ENCODE results near the gene ITPK1.
"Not testable (repeated sequence)": the region's sequence is repeated elsewhere in the genome, so short reads cannot be mapped to it uniquely, and the experiment has no call there.

The ITPK1 gene

GRCh38 chr14:93115821-93116675 is at the start of gene ITPK1:
ITPK1 (minus strand) TSS chr14:93115925; CDS start chr14:93115163, 762 bp downstream.
- peak; percentile 48 for DNase-seq (ENCODE audit: low spot score)

GRCh38 chr14:93163564-93163963 is 47.8 kb upstream of the ITPK1 start:
- DNase-seq (ENCODE audit: low spot score) = no peak

GRCh38 chr14:93161411-93161940 is 45.8 kb upstream of the ITPK1 start:
- DNase-seq (ENCODE audit: low spot score) = no peak

- DNase-seq (ENCODE audit: low spot score) = no peak
Measured at GRCh38 chr14:93160353-93160801, 44.7 kb upstream of the ITPK1 start.

- not testable (repeated sequence) for DNase-seq (ENCODE audit: low spot score)
Measured at GRCh38 chr14:93159625-93160352, 44.1 kb upstream of the ITPK1 start.

GRCh38 chr14:93158349-93158748 is 42.6 kb upstream of the ITPK1 start:
- DNase-seq (ENCODE audit: low spot score) = not testable (repeated sequence)

GRCh38 chr14:93156693-93157369 is 41.1 kb upstream of the ITPK1 start:
- no peak for DNase-seq (ENCODE audit: low spot score)

GRCh38 chr14:93155667-93156066 is 39.9 kb upstream of the ITPK1 start:
- DNase-seq (ENCODE audit: low spot score) = no peak

GRCh38 chr14:93153121-93153520 is 37.4 kb upstream of the ITPK1 start:
- no peak for DNase-seq (ENCODE audit: low spot score)

GRCh38 chr14:93150227-93151208 is 34.8 kb upstream of the ITPK1 start:
- DNase-seq (ENCODE audit: low spot score) = peak; percentile 34

- DNase-seq (ENCODE audit: low spot score) = no peak
Measured at GRCh38 chr14:93148979-93149378, 33.3 kb upstream of the ITPK1 start.

- no peak for DNase-seq (ENCODE audit: low spot score)
Measured at GRCh38 chr14:93146119-93146518, 30.4 kb upstream of the ITPK1 start.

- no peak for DNase-seq (ENCODE audit: low spot score)
Measured at GRCh38 chr14:93142854-93143652, 27.3 kb upstream of the ITPK1 start.

- no peak for DNase-seq (ENCODE audit: low spot score)
Measured at GRCh38 chr14:93137864-93138263, 22.1 kb upstream of the ITPK1 start.

GRCh38 chr14:93136508-93136907 is 20.8 kb upstream of the ITPK1 start:
- not testable (repeated sequence) for DNase-seq (ENCODE audit: low spot score)

- DNase-seq (ENCODE audit: low spot score) = no peak
Measured at GRCh38 chr14:93136009-93136408, 20.3 kb upstream of the ITPK1 start.

- DNase-seq (ENCODE audit: low spot score) = no peak
Measured at GRCh38 chr14:93135399-93135798, 19.7 kb upstream of the ITPK1 start.

GRCh38 chr14:93133464-93133863 is 17.7 kb upstream of the ITPK1 start:
- DNase-seq (ENCODE audit: low spot score) = no peak

- peak; percentile 71 for DNase-seq (ENCODE audit: low spot score)
Measured at GRCh38 chr14:93132472-93133065, 16.8 kb upstream of the ITPK1 start.
